Inflammatory macrophage treated with lipopolysaccharide for 4 hours (primary cell): Measurements from ENCODE around the gene RAE1.

Experiments used
- DNase-seq: peaks from one replicate; pipeline ENCODE4 v3.0.0-alpha.2; 2020

RAE1 gene

GRCh38 chr20:57401565-57401918, 50.5 kb downstream of the RAE1 start:
- DNase-seq: no peak

GRCh38 chr20:57402206-57403125, 51.4 kb downstream of the RAE1 start:
- no peak for DNase-seq

GRCh38 chr20:57403216-57403615, 52.2 kb downstream of the RAE1 start:
- no peak for DNase-seq

GRCh38 chr20:57404006-57404405, 53.0 kb downstream of the RAE1 start:
- no peak for DNase-seq

GRCh38 chr20:57404419-57405072, 53.5 kb downstream of the RAE1 start:
- no peak for DNase-seq

- DNase-seq: no peak
These were observed 54.4 kb downstream of the RAE1 start for GRCh38 chr20:57405236-57406016.

- DNase-seq: no peak
These were observed 56.5 kb downstream of the RAE1 start for GRCh38 chr20:57407541-57407956.

- DNase-seq: no peak
These were observed 57.1 kb downstream of the RAE1 start for GRCh38 chr20:57408131-57408530.

- DNase-seq: no peak
These were observed 57.6 kb downstream of the RAE1 start for GRCh38 chr20:57408536-57409233.

- no peak for DNase-seq
These were observed 58.2 kb downstream of the RAE1 start for GRCh38 chr20:57409316-57409671.

- DNase-seq: no peak
These were observed 58.8 kb downstream of the RAE1 start for GRCh38 chr20:57409672-57410397.

GRCh38 chr20:57410398-57410920, 59.4 kb downstream of the RAE1 start:
- no peak for DNase-seq

GRCh38 chr20:57410924-57411323, 59.9 kb downstream of the RAE1 start:
- DNase-seq: no peak

GRCh38 chr20:57411406-57412283, 60.6 kb downstream of the RAE1 start:
- no peak for DNase-seq

- DNase-seq: no peak
These were observed 61.4 kb downstream of the RAE1 start for GRCh38 chr20:57412347-57413029.

- DNase-seq: no peak
These were observed 62.9 kb downstream of the RAE1 start for GRCh38 chr20:57413986-57414385.

GRCh38 chr20:57414867-57415592, 64.0 kb downstream of the RAE1 start:
- DNase-seq: no peak

GRCh38 chr20:57415771-57416170, 64.7 kb downstream of the RAE1 start:
- DNase-seq: no peak

GRCh38 chr20:57416296-57417022, 65.4 kb downstream of the RAE1 start:
- no peak for DNase-seq
